Measurements from ENCODE around the gene BLVRB. TPM values are rescaled to one million over a fixed set of nuclear protein-coding genes. Genes with fewer than 3 reads are reported as not detected.
A peak's percentile ranks its signal among the peaks of the same experiment; 100 is the strongest.
"Not testable (repeated sequence)": the region's sequence is repeated elsewhere in the genome, so short reads cannot be mapped to it uniquely, and the experiment has no call there.

Gene BLVRB
- 117 TPM for total RNA-seq
- long read RNA-seq, transcript BLVRB-201 (5 exons, 873 nt) = major isoform, 95 of 98 reads
- long read RNA-seq, partial matches to known transcripts = 0 of 98 reads
- long read RNA-seq, other reads (novel, unspliced or antisense) = 2 of 98 reads

- ATAC-seq (ENCODE audit: poor library complexity) (peak; percentile 94), DNase-seq (peak; percentile 100)
- intact Hi-C loops (cut with DNase I) = no loop called here
These were observed at the start of gene BLVRB for GRCh38 chr19:40465557-40466218. TSS of gene BLVRB (minus strand) at chr19:40465745. CDS start at chr19:40465688, 57 bp downstream.

GRCh38 chr19:40513741-40514315, 48.3 kb upstream of the BLVRB start:
- no peak for DNase-seq
- intact Hi-C loops (cut with DNase I) = no loop called here
- ATAC-seq (ENCODE audit: poor library complexity) = no peak

GRCh38 chr19:40513345-40513678, 47.8 kb upstream of the BLVRB start:
- intact Hi-C loops (cut with DNase I) = no loop called here
- DNase-seq = no peak
- no peak for ATAC-seq (ENCODE audit: poor library complexity)

- intact Hi-C loops (cut with DNase I) = no loop called here
- ATAC-seq (ENCODE audit: poor library complexity) (peak; percentile 48), DNase-seq (no peak)
These were observed 47.2 kb upstream of the BLVRB start for GRCh38 chr19:40512473-40513344.

GRCh38 chr19:40512110-40512472, 46.5 kb upstream of the BLVRB start:
- intact Hi-C loops (cut with DNase I) = no loop called here
- DNase-seq (no peak), ATAC-seq (ENCODE audit: poor library complexity) (no peak)

- DNase-seq (no peak), ATAC-seq (ENCODE audit: poor library complexity) (no peak)
- intact Hi-C loops (cut with DNase I) = no loop called here
These were observed 45.9 kb upstream of the BLVRB start for GRCh38 chr19:40511487-40511886.

GRCh38 chr19:40510526-40511115, 45.1 kb upstream of the BLVRB start:
- intact Hi-C loops (cut with DNase I) = no loop called here
- DNase-seq (no peak), ATAC-seq (ENCODE audit: poor library complexity) (no peak)

GRCh38 chr19:40508739-40509260, 43.3 kb upstream of the BLVRB start:
- no peak for DNase-seq
- ATAC-seq (ENCODE audit: poor library complexity) = no peak
- intact Hi-C loops (cut with DNase I) = no loop called here

- intact Hi-C loops (cut with DNase I) = no loop called here
- DNase-seq (no peak), ATAC-seq (ENCODE audit: poor library complexity) (no peak)
These were observed 42.3 kb upstream of the BLVRB start for GRCh38 chr19:40507892-40508291.

GRCh38 chr19:40506099-40506498, 40.6 kb upstream of the BLVRB start:
- intact Hi-C loops (cut with DNase I) = no loop called here
- ATAC-seq (ENCODE audit: poor library complexity) (no peak), DNase-seq (no peak)

- no peak for ATAC-seq (ENCODE audit: poor library complexity)
- intact Hi-C loops (cut with DNase I) = no loop called here
- DNase-seq = no peak
These were observed 37.8 kb upstream of the BLVRB start for GRCh38 chr19:40503320-40503695.

GRCh38 chr19:40502647-40503319, 37.2 kb upstream of the BLVRB start:
- intact Hi-C loops (cut with DNase I) = no loop called here
- ATAC-seq (ENCODE audit: poor library complexity) = no peak
- DNase-seq = no peak

GRCh38 chr19:40502081-40502480, 36.5 kb upstream of the BLVRB start:
- DNase-seq (no peak), ATAC-seq (ENCODE audit: poor library complexity) (no peak)
- intact Hi-C loops (cut with DNase I) = no loop called here

GRCh38 chr19:40501599-40501998, 36.1 kb upstream of the BLVRB start:
- intact Hi-C loops (cut with DNase I) = no loop called here
- ATAC-seq (ENCODE audit: poor library complexity) (no peak), DNase-seq (no peak)

- intact Hi-C loops (cut with DNase I); DNase-seq; ATAC-seq (ENCODE audit: poor library complexity): not testable (repeated sequence)
These were observed 35.4 kb upstream of the BLVRB start for GRCh38 chr19:40500678-40501530.

- intact Hi-C loops (cut with DNase I) = no loop called here
- DNase-seq = no peak
- no peak for ATAC-seq (ENCODE audit: poor library complexity)
These were observed 33.8 kb upstream of the BLVRB start for GRCh38 chr19:40499320-40499719.

- DNase-seq = no peak
- no peak for ATAC-seq (ENCODE audit: poor library complexity)
- intact Hi-C loops (cut with DNase I) = no loop called here
These were observed 31.7 kb upstream of the BLVRB start for GRCh38 chr19:40497214-40497613.

Measured in Right ventricle myocardium superior (tissue), 1 donor.